RWPE1 (cell line): ENCODE results near the gene DLGAP1.

ENCODE experiments used
- CTCF ChIA-PET: fragments of 350-600 bp; sonication (Branson Sonifier 250); formaldehyde crosslinking; extraction: SDS; loops from one replicate; lab custom pipeline; 2021; lab: Yijun Ruan, JAX
- POLR2A ChIA-PET: fragments of 400-600 bp; formaldehyde crosslinking; extraction: SDS; loops from one replicate; lab custom pipeline; 2020; ENCODE audit warnings: antibody characterized with exemption; ENCODE audit not compliant: low non-redundant PET; lab: Yijun Ruan, JAX
- DNase-seq: peaks from one replicate; pipeline ENCODE4 v3.0.0; 2012; ENCODE audit warnings: low spot score
- H3K27ac ChIP-seq: fragments of 450-650 bp; 2 replicates; pipeline ENCODE4 v1.5.1; 2017
- CTCF ChIP-seq: fragments of 450-650 bp; conservative IDR thresholded peaks from 2 replicates; pipeline ENCODE4 v1.5.1; 2017; ENCODE audit warnings: low read depth, mild to moderate bottlenecking

DLGAP1 gene

GRCh38 chr18:4074647-4075046, 380.5 kb downstream of the DLGAP1 start:
- DNase-seq = peak; percentile 17
- H3K27ac ChIP-seq = no peak overlapping the region
- no peak for TF ChIP-seq CTCF
- ChIA-PET POLR2A (no interaction called here), CTCF (interaction anchor here (0.6 kb wide), 1 partner anchor 1651 kb away, joined by 3 read pairs; no protein-coding TSS in a partner anchor)

GRCh38 chr18:4069183-4069582, 385.9 kb downstream of the DLGAP1 start:
- DNase-seq = no peak
- TF ChIP-seq CTCF = no peak
- POLR2A ChIA-PET = no interaction called here
- CTCF ChIA-PET = no interaction called here
- no peak overlapping the region for H3K27ac ChIP-seq

GRCh38 chr18:4068552-4069158, 386.5 kb downstream of the DLGAP1 start:
- no peak overlapping the region for H3K27ac ChIP-seq
- CTCF ChIA-PET = no interaction called here
- POLR2A ChIA-PET = no interaction called here
- DNase-seq = peak; percentile 33
- TF ChIP-seq CTCF = peak; percentile 81

- DNase-seq = no peak
- CTCF ChIA-PET = no interaction called here
- TF ChIP-seq CTCF = no peak
- no peak overlapping the region for H3K27ac ChIP-seq
- POLR2A ChIA-PET = no interaction called here
These were observed 391.6 kb downstream of the DLGAP1 start for GRCh38 chr18:4063545-4063944.

GRCh38 chr18:4060427-4061281, 394.5 kb downstream of the DLGAP1 start:
- DNase-seq = no peak
- TF ChIP-seq CTCF = no peak
- CTCF ChIA-PET = no interaction called here
- no peak overlapping the region for H3K27ac ChIP-seq
- POLR2A ChIA-PET = no interaction called here

- no peak for TF ChIP-seq CTCF
- DNase-seq = no peak
- POLR2A ChIA-PET = no interaction called here
- H3K27ac ChIP-seq = no peak overlapping the region
- CTCF ChIA-PET = no interaction called here
These were observed 396.9 kb downstream of the DLGAP1 start for GRCh38 chr18:4058179-4058578.
